NCI-H187 treated with DMSO at 0.1 percent for 48 hours (cell line): ENCODE results near the gene BHMT2.

Experiments used
- DNase-seq: peaks from one replicate; lab custom pipeline; 2025; lab: John Stamatoyannopoulos, UW

Gene BHMT2, protein sequence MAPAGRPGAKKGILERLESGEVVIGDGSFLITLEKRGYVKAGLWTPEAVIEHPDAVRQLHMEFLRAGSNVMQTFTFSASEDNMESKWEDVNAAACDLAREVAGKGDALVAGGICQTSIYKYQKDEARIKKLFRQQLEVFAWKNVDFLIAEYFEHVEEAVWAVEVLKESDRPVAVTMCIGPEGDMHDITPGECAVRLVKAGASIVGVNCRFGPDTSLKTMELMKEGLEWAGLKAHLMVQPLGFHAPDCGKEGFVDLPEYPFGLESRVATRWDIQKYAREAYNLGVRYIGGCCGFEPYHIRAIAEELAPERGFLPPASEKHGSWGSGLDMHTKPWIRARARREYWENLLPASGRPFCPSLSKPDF

DNA sequence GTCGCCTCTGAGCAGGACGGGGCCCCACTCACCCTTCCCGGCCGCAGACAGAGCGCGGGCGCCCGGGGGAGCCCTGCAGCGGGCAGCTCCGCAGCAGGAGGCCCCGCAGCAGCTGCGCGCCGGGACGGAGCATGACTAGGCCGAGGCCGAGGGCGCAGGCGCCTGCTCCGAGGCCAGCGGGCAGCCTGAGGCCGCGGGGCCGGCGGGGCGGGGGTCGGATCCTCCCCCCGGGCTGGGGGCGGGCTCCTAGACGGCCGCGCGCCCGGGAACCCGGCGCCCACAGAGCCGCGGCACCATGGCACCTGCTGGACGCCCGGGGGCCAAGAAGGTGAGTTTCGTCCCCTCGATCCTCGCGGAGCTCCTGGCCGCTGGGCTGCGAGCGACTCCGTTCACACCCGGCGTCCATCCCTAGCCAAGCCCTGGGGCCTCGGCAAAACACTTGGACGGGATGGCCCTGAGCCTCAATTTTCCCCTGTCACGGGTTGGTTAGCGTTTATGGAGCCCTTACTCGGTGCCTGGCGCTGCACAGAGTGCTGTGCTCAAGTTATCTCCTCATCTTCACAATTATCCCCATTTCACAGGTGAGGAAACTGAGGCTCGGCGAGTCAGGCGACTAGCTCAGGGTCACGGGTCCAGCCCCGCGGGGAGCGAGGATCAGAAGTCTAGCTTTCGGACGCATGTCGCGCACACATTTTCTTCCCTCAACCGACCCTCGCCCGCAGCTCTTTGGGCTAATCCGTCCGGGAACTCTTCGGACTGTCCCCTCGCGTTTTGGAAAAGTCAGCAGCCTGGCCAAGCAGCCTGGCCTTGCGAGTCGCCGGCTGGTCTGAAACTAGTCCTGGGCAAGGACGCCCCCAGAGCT is at the start of gene BHMT2, which contains the start of gene DMGDH:
TSS of gene BHMT2 (plus strand) at position 280 of the 862 bp plus-strand sequence. CDS start at position 296, 16 bp downstream.
TSS of gene DMGDH (minus strand) at position 187 of the 862 bp plus-strand sequence. CDS start at position 133, 54 bp downstream.
- no peak for DNase-seq

DNA sequence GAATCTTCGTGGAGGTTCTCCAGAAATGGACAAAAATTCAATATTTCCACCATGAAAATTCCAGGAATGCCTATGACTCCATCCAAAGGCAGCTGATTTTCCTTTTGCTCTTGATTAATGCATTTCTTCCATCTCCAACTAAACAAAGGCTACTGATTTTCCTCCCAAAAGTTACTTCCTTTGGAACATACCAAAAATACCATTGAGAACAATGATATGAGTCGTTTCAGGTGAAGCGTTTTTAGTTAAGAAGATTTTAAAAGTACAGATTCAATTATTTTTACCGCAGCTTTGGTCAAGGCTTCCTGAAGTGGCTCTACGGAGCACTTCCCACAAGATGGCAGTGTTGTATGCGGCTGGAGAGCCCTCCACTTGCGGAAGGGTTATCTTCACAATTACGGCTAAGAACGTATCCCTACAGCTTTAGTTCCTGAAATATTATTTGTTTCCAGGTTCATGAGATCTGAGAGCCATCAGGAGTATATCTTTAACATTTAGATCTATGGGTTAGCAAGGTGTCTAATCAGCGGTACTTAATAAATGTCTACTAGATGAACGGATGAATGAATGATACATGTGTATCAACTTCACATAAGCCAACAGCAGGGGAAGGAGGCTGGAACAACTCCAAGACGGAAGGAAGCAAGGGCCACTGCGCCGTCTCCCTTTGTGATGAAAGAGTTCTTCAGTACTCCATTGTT is 48.6 kb upstream of the BHMT2 start:
- DNase-seq: no peak

DNA sequence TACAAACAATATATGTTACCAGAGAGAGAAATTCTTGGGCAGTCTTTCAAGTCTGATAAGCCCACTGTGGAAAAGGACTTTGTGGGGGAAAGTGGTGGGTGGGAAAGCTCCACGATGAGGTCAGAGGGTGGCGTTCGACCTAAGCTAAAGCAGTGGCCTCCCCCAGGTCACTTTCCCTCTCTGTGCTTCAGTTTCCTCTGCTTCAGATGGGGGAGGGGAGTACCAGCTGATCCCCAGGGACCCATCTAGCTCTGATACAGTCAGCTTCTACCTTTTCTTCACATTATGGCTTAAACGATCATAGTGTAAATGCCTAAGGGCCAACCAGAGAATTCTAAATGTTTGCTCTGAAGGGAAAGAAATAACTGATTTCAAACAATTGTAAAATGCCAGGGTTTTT is 47.8 kb upstream of the BHMT2 start:
- DNase-seq: no peak

DNA sequence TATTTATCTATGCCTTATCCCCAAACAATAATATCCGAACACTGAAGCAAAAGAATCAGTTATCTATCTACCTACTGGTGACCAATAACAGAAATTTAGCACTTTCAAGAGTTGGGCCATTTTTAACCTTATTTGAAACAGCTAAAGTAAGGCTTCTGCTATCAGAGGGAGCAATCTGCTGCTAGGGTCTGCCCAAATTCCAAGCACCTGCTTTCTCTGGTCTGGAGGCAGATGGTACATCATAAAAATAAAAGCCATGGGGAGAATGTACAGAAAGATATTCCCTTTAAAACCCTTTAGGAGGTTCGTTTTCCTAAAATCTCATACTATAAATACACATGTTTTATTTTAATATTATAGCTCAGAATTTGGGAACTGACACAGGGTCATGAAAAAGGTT is 46.8 kb upstream of the BHMT2 start:
- DNase-seq: no peak

DNA sequence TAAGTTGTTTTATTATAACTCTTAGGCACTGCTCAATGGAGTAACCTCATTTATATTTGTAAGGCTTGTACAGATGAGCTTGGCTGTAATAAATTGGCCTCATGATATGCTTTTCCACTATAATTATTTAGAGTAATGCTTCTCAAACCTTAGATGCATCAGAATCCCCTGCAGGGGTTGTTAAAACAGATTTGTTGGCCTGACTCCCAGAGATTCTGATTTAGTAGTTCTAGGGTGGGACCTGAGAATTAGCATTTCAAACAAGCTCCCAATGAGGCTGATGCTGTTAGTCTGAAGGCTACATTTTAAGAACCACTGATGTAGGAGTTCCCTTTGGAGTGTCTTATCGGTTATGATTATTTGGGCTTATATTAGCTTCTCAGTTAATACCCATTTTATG is 46.2 kb upstream of the BHMT2 start:
- no peak for DNase-seq

DNA sequence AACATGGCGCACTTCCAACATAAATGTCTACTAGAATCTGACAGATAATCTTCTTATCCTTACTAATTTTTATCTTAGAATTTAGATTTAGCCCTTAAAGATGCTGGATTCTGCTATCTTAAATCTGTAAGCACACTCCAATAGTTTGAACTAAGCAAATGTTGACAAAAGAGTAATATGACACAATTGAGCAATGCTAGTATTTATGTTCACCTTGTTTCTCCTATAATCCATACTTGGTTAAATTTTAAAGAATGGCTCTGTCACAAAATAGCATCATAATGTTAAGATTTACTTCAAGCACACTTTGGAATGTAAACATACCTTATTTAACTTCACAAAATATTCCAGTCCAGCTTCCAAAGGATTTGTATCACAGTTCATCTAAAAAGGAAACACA is 45.6 kb upstream of the BHMT2 start:
- no peak for DNase-seq

DNA sequence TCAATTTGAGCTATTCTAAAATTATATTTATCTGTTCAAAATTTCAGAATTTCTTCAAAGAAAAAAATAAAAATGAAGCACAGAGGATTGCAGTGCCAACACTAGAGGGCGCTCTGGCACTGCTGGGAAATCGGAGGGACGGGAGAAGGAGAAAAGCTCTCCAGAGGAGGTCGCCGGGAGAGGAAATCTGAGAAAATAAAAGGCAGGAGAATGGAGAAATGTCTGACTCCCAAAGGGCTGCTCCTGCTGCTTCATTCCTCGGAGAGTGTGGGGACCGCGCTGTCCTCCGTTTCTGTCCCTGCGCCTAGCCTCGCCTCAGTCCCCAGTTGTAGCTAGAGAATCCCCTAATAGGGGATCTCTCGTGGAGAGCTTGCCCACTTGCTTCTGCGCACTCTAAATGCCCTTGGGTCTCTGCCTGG is 44.5 kb upstream of the BHMT2 start:
- DNase-seq: no peak

DNA sequence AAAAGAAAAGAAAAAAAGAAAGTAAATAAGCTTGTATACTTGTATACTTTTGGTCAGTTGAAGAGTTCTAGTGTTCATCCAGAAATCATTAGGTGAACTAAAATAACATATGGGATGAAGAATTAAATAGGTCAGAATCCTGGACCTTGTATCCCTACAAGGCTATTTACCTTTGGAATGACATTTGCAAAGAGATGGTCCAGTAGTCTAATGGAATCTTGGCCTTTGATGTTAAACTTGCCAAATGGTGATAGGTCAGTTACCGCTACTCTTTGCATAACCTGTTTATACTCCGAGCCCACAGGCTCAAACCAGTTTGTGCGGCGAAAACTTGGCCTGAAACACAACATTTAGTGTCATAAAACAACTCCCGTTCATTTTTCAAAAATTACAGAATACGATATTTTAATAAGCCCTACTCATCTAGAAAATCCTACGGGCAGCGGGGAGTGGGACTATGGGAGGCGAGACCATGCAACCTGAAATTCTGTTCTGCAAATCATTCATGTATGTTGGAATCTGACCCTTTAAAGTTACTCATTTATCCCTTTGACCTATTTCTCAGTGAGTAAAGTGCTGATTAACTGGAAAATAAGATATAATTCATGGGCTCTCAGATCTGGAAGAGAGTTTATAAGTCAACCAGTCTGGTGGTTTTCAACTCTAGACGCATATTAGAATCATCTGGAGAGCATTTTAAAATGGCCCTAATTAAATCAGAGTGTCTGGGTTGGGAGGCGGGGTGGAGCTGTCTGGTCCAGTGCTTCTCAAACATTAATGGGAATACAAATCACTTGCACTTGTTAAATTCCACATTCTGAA is 38.7 kb upstream of the BHMT2 start:
- DNase-seq: no peak

DNA sequence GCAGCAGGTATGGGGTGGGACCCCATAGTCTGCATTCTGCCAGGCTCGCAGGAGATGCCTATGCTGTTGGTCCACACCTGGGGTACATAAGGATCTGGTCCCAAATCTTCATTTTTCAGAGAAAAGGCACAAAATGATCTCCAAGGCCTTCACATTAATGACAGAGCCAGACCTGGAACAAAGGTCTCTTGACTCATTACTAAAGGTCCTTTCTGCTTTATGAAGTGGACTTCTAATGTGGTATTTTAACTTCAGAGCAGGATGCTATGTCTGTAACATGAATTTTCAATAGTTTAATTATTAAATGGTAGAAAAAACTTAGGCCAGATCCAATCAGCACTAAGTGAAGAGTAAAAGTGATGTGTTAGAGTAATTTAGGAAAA is 38.1 kb upstream of the BHMT2 start:
- no peak for DNase-seq

DNA sequence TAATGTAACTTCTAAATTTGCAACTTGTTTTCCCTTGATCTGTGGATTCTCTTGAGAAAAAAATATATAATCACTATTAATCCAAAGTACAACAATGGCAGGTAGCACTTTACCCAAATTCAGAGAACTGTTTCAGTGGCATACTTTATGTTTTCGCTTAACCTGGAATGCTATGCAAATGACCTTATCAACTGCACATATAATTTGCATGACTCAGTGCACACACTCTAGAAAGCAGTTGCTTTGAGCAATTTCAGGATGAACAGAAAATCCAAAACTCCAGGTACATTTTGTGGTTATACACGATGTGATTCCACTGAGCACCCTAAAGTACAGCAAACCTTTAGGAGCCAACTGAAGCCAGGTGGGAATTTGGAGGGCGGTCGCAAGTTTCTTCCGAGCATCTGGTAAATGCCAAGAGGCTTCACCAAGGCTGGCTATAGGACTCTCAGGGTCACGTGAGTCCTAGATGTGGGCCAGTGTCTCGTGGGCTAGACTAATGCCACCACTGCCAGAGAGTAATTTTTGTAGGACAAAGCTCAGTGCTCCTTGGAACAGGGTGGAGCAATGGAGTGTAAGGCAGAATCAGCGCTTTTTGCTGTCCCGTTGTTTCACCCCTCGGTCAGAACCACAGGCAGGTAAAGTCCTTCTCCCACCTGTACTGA is 37.4 kb upstream of the BHMT2 start:
- DNase-seq: no peak

DNA sequence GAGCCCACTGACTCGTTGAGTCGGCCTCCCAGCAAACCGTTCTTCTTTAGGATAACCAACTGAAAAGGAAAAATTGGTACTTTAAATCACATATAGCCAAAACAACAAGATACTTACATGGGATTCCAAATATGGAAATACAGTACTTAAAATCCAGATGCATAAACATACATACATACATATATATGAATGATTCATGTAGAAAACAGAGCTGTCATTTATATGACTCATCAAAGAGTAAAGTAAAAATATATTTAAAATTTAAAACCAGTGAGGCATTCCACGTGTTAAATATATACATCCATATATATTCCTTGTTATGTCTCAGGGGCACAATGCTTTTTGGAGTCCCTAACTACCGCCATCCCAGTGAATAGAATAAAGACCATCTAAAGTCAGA is 36.8 kb upstream of the BHMT2 start:
- DNase-seq: no peak

DNA sequence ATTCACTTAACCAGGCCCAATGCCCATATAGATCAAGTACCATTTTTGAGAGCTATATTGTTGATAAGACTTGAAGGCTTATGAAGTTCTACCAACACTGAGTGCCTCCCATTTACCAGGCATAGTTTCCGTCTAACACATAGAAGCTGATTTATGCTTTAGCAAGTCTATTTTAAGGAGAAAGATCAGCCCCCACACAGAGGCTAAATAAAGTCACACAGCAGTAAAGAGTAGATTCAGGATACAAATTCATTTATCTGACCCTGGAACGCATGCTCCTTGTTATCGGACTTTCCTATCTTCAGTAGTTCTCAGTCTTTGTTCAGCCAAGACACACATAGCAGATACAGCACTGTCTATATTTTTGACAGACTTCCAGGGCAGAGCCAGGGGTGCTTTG is 34.3 kb upstream of the BHMT2 start:
- no peak for DNase-seq

DNA sequence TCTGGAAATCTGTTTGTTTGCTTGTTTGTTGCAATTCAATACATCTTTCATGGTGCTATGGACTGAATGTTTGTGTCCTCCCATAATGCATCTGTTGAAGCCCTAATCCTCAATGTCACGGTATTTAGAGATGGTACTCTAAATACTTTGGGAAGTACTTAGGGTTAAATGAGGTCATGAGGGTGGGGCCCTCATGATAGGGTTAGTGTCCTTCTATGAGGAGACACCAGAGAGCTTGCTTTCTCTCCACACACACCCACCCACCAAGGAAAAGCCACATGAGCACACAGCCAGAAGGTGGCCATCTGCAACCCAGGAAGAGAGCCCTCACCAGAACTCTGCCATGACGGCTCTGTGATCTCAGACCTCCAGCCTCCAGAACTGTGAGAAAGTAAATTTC is 32.8 kb upstream of the BHMT2 start:
- no peak for DNase-seq

DNA sequence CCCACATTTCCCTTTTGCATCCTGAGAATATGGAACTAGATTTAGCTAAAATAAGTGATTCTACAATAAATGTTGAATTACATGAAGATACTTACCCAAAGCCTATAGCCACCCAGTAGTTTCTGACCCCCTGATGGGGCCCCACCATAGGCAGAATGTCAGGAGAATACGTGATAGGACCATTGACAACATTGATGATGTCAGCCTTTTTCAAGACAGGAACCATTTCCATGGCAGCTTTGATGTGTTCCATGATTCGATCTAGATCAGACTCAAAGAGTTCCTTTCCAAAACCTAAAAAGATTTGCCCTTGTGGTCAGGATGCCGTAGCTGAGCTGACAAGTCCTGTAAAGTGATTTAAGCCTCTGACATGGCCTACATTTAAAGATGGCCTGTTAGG is 27.4 kb upstream of the BHMT2 start:
- DNase-seq: no peak

DNA sequence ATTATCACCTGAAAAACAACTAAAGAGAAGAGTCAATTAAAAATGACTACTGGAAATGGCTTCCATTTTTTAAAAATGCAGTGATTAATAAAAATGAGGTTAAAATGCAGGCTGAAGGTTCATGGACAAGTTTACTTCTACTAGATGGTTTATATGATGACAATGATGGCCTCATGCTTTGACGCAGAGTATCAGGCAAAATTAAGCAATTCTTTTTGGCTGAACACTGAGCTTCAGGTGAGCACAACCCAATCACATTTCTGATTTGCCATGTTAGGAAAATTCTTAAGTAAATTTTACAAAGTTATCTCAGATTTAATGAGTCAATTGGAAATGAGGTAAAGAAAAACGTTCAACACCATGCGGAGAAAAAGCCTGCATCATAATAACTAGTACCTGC is 22.4 kb upstream of the BHMT2 start:
- DNase-seq: no peak

DNA sequence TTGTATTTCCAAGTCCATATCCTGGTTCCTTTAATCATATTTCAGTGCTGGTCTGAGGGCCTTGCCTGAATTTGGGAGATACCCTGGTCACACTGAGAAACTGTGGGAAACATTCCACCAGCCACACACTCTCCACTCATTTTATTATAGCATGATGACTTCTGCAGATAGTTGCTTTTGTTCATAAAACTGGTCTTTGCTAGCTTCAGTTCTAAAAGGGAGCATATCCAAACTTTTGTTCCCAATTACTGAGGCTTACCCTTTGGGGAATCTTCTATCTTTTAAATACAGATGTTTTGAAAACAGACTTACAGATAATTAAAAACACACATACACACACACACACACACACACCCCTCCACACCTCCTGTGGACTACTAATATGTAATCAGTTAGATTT is 21.1 kb upstream of the BHMT2 start:
- DNase-seq: no peak

DNA sequence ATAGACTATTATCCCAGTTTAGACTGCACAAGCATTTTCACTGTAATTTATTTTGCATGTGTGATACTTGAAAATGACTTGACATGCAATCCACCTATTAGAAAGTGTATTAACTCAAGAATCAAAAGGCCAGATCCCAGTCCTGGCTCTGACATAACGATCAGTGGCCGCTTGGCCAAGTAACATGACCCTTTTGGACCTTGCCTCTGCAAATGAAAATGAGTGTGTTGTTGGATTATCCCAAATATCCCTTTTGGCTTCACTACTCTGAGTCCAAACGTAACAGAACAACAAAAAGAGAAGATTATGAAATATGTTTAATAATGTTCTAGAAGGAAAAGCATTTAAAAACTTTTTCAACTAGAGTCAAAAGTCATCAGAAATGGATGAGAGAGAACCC is 19.1 kb upstream of the BHMT2 start:
- DNase-seq: no peak

DNA sequence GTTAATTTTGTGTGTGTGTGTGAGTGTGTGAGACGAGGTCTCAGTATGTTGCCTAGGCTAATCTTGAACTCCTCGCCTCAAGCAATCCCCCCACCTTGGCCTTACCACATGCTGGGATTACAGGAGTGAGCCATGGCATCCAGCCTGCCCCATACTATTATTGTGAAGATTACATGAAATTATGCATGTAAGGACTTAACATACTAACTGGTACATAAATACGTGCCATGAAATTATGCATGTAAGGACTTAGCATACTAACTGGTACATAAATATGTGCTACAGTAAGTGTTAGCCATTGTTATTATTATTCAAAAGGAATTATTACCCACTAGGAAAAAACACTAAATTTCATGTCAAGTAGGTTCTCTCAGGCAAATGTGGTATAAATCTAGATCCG is 16.2 kb upstream of the BHMT2 start:
- no peak for DNase-seq

DNA sequence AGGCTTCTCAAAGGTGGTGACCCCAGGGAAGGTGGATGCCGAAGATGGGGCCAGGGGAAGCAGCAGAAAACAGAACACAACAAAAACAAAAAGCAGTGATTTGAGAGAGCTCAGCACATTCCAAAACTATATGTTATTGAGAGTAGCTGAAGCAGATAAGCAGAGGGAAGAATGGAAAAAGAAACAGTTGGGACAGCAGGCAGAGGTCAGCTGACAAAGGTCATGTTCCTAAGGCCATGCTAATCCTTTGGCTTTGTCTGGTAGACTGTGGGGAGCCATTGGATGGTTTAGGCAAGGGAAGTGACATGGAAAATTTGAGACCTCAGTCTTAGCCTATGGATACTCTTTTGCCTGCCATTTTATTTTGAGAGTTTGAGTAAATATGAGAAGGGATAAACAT is 14.6 kb upstream of the BHMT2 start:
- no peak for DNase-seq

DNA sequence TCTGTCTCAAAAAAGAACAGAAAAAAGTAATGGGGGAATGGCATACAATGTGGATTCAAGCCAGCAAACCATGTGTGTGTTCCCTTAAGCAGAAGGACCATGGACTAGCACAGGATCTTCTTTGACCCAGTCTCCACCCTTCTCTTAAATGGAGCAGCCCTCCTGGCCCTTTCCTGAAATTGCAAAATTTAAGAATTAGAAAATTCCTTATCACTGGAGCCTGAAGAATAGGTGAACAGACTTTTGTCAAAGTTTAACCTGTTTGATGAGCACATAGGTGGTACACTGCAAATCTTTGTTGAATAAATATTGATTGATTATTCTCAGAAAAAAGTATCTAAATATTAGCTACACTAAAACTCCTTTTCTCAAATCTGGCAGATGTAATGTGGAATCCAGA is 12.7 kb upstream of the BHMT2 start:
- DNase-seq: no peak

DNA sequence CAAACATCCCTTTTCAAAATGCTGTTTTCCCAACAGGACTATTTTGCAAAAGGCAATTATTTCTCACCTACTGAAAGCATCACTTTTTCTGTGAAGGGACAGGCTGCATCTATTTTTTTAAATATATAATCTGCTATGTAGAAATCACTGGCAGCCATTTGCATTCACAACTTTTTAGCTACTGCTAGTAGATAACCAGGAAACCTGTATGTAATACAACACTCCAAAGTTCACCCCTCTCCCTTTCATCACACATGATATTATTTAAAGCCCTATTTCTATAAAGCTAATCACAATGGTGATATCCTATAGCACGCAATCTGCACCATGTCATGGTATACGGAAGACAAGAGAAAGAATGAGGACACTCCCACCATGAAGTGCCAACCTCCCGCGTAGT is 9.9 kb upstream of the BHMT2 start:
- no peak for DNase-seq
